Limb (tissue), 2 donors: ENCODE measurements around the gene SLC16A6.
"Not testable (repeated sequence)": the region's sequence is repeated elsewhere in the genome, so short reads cannot be mapped to it uniquely, and the experiment has no call there.

Source experiments
- DNase-seq, 2 donors: peaks; one replicate each; pipeline ENCODE4 v3.0.0-alpha.2; 2016; ENCODE audit errors: extremely low spot score in 2 of 2

The SLC16A6 gene

DNA sequence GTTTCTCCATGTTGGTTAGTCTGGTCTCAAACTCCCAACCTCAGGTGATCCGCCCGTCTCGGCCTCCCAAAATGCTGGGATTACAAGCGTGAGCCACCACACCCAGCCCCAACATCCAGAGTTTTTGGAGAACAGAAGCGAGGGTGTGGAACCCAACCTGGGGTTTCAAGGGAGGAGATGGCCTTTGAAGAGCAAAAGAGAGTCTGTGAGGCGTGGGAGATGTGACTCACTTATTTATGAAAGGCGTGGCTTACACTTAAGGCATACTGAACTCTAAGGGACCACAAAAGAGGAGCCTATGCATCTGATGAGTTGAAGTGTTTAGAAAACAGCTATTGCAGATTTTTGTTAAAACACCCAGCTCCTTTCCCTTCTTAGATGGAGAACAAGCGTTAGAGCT lies 19.2 kb upstream of the SLC16A6 start:
- no peak for DNase-seq

DNA sequence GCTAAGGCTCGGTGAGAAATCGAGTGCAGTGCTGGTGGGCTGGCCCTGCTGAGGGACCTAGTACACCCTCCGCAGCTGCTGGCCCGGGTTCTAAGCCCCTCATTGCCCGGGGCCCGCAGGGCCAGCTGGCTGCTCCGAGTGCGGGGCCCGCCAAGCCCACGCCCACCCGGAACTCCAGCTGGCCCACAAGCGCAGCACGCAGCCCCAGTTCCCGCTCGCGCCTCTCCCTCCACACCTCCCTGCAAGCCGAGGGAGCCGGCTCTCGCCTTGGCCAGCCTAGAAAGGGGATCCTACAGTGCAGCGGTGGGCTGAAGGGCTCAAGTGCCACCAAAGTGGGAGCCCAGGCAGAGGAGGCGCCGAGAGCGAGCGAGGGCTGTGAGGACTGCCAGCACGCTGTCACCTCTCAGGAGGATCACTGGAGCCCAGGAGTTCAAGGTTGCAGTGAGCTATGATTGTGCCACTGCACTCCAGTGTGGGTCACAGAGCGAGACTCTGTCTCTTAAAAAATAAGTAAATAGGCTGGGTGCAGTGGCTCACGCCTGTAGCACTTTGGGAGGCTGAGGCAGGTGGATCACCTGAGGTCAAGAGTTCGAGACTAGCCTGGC lies 18.2 kb upstream of the SLC16A6 start:
- DNase-seq, result not testable (repeated sequence)

DNA sequence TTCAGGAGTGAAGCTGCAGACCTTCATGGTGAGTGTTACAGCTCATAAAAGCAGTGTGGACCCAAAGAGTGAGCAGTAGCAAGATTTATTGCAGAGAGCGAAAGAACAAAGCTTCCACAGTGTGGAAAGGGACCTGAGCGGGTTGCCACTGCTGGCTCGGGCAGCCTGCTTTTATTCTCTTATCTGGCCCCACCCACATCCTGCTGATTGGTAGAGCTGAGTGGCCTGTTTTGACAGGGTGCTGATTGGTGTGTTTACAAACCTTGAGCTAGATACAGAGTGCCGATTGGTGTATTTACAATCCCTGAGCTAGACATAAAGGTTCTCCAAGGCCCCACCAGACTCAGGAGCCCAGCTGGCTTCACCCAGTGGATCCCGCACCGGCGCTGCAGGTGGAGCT lies 17.6 kb upstream of the SLC16A6 start:
- not testable (repeated sequence) for DNase-seq

DNA sequence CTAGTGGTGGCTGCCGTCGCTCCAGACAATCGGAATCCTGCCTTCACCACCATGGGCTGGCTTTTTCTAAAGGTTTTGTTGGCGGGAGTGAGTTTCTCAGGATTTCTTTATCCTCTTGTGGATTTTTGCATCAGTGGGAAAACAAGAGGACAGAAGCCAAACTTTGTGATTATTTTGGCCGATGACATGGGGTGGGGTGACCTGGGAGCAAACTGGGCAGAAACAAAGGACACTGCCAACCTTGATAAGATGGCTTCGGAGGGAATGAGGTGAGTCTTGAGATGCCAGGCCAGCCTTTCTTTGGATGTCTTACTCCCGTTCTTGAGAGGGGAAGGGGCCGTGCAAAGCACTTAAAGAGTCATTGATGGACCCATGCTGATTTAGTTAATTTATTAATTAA lies 16.5 kb upstream of the SLC16A6 start:
- DNase-seq, result no peak

DNA sequence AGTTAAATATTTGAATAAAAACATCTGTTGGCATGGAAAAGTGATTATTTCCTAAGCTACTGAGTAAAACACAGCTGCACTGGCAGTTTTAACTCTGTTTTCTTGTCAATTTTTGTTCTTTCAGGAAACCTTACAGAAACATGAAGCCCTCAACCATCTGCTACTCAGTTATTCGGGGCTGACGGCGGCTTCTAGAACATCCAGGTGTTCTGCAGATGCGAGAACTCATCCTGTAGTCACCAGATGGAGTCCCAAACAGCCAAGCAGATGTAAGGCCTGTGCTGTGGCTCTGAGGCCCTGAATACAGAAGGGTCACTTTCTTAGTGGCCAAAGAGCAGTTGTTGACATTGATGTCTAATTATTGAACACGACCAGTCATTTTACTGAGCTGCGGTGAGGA lies 15.9 kb upstream of the SLC16A6 start:
- DNase-seq, result no peak

DNA sequence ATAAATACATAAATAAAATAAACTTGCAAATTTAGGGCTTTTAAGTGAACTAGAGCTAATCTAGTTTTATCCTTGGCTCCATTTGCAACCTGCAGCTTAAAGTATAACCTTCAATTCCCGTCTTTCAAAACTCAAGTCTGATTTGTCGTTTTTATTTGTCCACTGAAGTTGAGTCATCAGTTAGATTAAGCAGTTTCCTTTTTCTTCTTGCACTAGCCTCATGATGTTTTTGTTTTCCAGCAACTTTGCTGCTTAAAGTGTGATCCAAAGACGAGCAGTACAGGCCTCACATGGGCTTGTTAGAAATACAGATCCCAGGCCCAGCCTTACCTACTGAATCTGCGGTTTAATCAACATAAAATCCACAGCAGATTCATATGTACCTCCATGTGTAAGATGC lies 14.2 kb upstream of the SLC16A6 start:
- no peak for DNase-seq

DNA sequence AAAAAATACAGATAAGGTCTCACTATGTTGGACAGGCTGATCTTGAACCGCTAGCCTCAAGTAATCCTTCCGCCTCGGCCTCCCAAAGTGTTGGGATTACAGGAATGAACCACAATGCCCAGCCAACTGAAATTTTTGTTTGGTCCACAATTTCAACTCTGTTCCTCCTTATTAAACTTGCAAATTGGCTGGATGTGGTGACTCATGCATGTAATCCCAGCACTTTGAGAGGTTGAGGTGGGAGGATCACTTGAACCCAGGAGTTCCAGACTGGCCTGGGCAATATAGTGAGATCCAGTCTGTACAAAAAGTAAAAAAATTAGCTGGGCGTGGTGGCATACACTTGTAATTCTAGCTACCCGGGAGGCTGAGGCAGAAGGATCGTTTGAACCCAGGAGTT lies 13.8 kb upstream of the SLC16A6 start:
- DNase-seq, result no peak

DNA sequence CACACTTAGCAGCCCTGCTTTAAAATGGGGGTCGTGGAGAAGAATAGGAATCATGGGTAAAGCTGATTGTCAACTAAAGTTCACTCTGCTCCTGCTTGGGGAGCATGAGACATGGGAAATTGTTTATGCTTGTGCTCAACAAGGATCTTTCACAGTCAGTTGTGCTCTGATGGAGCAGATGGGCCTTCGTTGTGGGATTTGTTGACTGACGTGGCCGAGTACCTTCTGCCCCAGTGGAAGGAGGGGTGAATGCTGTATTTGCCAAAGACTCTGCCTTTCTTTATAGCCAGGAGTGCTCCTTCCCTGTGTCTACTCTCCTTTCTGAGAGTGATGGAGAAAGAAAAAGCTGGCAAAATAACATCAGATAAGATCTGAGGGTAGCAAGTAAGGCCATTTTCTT lies 11.7 kb upstream of the SLC16A6 start:
- DNase-seq, result no peak

DNA sequence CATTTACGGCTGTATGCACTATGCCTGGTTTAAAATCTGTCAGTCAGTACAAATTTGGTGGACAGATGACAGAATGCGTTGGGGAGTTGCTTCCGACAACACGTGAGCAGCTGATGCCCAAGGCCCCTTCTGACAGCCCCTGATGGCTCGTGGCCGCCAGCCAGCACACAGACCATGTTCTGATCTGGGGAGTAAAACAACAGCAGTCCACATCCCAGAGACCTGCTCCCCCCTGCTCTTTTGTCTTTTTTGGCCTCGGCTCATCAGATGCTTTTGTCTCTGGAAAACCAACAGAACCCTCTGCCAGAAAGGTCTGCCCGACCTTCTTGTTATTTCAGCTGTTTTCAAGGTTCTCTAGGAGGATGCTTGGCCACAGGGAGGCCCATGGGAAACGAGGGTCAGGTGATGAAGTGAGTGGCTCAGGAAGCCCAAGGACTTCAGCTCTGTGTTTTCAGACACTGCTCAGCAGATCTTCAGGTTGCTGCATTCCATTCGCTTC lies 11.2 kb upstream of the SLC16A6 start:
- peak in 1 of 2 donors; percentile 41 for DNase-seq

DNA sequence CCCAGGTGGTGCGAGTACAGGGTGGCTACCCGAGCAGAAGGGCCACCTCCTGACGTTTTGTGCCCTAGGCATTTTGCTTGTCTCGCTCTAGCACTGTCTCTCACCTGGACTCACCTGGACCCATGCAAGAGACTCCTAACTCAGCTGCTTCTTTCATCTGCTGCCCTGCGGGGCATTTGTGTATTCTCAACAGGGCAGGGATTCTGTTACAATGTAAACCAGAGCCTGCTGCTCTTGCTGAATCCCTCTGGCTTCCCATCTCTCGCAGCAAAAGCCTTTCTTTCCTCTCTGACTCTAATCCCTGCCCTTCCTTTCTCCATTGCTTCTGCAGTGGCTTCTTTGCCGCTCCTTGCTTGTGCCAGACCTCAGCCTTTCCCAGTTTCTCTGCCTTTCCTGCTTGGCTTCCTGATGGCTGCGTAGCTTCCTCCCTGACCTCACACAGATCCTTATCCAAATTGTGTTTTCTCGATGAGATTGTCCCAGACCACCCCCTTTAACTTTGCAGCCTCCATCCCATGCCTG lies 10.6 kb upstream of the SLC16A6 start:
- no peak for DNase-seq

DNA sequence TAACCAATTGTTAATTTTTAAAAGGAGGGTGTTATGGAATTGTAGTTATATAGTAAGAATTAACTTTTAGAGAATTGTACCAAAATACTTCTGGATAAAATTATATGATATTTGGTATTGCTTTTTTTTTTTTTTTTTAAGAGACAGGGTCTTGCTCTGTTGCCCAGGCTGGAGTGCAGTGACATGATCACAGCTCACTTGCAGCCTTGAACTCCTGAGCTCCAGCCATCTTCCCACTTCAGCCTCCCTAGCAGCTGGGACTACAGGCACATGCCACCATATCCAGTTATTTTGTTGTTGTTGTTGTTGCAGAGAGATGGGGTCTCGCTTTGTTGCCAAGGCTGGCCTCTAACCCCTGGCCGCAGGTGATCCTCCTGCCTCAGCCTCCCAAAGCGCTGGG lies 8.9 kb upstream of the SLC16A6 start:
- DNase-seq, result no peak

DNA sequence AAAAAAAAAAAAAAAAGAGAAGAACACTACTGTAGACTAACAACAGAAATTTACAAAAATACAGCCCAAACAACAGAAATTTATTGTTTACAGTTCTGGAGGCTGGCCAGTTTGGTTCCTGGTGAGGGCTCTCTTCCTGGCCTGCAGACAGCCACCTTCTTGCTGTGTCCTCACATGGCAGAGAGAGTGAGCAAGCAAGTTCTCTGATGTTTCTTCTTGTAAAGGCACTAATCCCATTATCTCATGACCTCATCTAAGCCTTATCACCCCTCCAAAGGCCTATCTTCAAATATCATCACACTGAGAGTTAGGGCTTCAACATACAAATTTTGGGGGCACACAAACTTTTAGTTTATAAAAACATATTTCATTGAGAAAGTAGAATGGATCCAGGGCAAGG lies 7.7 kb upstream of the SLC16A6 start:
- DNase-seq, result no peak

DNA sequence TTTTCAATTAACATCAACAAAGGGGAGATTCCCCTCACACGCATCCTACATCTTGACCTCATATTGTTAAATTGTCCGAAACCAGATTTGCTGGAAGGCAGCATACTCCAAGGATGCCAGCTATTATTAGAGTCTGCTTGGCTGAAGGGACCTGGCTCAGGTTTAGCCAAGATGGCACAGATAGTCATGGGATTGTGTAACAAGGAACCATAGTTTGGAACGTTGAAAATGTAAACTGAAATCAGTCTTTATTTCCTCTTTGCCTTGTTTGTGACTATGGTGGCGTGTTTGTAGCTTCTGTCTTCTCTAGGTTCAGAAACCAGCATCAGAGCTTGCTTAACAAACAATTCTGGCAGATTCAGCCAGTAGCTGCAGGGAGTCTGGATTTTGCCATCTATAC lies 6.3 kb upstream of the SLC16A6 start:
- DNase-seq, result no peak

DNA sequence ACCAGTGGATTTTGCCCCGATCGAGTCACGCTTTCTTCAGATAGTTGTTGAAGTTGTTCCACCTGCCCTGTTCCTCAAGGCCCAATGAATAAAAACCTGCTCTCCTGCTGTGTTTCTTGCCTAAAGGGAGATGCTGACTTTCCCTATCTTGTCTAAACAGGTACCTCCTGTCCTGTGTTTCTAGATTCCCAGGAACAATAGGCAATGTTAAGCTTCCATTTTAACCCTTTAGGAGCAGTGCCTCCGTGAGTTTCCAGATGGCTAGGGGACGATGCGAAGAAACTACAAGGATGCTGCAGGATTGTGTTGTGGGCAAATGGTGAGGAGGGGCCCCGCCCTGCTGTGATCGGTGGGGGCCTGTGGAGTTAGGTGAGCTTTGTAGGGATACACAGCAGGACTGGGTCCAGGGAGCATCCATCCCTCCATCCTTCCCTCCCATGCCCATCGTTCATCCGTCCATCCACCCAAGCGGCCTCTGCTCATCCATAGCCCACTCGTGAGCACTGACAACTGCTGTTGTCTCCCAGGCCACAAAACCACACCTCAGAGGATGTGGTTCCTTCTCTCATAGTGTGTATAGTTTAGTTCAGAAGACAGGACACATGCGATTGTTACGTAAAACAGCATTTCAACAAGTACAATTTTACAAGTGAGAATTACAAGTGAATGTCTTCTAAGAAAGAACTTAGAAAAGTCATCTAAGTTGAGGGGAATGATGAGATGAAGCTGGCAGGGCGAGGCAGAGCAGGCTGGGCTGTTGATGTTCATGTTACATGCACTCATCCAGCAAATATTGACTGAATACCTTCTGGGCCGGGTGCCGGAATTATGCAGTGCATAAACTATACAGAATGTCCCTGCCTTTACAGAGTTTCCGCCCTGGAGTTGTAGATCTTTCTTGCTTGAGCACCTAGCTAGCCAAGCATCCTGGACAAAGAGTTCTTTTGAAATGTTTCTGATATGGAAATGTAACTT lies 5.6 kb upstream of the SLC16A6 start:
- no peak for DNase-seq

DNA sequence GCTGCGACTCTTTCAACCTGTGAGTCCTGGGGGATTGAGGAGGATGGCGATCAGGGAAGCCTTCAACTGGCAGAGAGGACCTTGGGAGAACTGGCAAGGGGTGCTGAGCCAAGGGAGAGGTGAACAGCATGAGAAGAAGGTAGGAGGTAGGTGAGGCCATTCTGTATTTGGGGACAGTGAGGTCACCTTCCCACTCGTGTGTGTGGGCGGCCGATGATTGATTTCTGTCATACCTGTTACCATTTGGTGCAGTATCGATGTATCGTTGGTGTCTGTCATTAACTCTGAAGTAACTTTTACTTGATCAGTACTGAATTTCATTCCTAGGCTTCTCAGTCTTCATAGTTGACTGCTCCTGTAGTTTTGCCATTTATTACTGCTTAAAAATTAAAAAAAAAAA lies 4.2 kb upstream of the SLC16A6 start:
- no peak for DNase-seq

DNA sequence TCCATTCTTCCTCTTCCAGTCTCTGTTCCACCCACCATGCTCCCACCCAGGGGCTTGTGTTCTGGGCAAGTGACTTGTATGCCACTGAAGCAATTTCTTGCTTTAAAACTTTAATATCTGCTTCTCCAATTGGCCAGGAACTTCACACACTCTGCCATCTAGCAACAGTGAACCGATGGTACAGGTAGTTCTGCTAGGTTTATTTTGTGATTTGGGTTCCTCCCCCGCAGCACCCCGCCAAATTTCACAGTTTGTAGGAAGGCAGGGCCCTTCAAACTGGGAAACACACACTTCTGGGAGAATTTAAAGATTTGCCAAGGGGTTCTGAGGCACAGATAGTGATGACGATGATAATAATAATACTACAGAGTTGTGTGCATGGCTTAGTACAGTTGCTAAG lies 3.7 kb upstream of the SLC16A6 start:
- DNase-seq, result no peak

DNA sequence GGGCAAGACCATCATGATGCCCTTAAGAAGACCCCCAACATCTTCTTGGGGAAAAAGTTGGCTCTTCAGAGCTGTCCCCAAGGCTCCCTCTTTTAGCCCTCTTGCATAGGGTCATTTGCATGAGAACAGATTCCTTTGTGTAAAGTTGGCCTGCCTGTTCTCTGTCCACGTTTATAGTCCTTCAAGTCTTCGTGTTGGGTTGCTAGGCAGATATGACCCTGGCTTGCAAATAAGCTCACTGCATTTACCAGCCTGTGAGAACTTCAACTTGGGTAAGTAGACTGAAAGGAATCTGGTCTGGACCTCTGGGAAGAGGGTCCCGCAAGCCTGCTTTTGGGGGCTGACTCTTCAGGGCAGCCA lies 3.2 kb upstream of the SLC16A6 start:
- no peak for DNase-seq

DNA sequence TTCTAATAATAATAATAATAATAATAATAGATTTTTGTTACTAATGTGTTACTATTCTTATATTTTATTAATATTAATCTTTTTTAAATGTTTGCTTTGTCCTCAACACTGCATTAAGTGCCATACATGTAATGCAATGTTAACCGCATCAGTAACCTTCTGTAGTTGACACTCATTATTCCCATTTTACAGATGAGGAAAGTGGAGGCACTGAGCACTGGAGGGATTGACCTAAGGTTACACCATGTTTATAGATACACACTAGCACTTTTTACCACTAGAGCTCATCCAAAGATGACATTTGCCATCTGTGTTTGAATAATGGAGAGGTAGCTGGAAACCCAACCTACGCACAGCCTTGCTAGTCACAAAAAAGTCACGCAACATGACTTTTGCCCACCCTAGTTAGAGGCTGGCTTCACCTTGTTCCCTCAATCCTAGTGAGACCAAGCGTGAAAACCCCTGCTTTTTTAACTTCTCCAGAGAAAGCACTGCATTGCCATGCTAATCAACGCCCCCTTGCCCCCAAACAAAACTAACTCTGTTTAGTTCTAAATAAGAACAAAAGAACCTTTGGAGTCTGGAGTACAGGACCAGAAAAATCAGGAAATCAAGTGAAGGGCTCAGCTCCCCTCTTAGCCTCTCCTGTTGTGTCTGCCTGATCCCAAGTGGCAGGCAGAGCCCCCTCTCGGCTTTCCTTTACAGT lies 2.7 kb upstream of the SLC16A6 start:
- no peak for DNase-seq

DNA sequence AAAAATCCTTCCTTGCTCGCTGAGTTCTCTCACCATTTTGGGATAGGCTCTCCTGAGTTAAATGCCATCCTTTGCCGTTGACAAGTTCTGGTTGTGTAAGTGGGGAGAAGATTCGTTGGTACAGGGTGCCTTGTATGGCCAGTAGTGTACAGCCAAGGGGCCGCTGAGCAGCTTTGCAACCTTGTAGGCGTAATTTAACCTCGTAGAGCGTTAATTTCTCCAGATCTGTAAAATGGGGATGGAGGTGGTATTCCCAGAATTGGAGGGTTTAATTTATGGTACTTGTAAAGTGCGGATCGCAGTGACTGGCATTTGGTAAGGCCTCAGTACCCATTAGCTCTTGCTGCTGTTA lies 1.7 kb upstream of the SLC16A6 start:
- no peak for DNase-seq

DNA sequence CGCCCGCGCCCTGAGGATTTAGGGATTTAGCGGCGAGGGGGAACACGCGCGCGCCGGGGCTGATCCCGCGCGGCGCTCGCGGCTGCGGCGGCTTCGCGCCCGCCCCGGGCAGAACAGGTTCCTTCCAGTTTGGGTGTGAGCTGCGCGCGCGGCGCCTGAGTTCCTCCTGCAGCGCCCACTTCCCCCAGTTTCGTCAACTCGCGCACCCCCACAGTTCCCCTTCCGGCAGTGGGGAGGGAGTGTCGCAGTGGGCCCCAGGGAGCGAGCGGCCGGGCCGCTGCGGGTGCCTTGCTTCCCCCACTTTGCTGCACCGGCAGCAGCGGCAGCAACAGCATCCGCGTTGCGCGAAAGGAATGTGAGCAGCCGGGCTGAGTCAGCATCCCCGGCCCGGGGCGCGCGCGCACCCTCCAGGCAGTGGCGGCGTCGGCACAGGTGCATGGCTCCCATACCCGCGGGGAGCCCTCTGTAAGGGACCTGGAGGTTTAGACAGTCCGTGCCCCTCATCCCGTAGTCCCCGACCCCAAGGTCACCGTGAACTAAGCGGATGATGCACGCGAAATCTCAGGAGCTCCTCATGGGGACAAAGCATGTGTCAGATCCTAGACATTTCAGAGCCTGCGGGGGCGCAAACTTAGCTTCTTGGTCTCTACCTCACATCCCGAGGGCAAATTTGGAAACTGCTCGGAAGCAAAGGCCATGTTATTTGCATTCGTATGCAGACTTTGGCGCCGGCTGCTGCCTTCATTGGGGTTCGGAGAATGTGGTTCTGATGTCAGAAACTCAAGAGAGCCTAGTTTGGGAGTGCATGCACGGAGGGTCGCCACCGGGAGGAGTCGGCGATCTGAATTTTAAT lies 1.1 kb upstream of the SLC16A6 start:
- DNase-seq, result peak; percentile 22 to 81

DNA sequence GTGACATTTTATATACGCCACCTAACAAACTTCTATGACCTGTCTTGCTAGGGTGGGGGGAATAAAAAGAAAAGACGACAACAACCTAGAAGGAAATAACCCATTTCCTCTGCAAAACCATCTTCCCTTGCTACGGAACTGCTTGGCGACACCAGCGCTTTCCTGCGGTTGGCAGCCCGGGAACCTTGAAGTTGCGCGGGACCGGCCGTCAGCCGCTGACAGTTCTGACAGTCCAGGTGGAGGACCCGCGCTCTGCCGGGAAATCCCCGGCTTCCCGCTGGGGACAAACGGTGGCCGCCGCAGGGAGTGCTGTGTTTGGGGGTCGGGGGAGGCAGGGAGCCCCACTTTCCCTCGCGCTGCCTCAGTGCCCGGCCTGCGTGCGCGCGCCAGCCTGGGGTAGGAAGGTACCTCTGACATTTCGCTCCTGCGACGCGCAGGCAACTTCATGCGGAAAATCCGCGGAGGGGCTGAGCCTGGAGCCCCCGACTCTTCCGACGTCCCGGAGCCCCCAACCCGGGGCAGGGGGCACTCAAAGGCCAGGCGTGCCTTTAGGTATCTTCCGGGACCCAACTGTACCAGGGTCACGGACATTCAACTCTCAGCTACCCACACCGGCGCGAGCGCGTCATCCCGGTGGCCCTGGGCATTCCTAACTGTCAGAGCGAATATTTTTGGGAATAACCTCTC lies 516 bp downstream of the SLC16A6 start:
- peak in 1 of 2 donors; percentile 48 for DNase-seq
